SU-DHL-6 (cell line): ENCODE data around the gene ISY1.
"Not testable (repeated sequence)": the region's sequence is repeated elsewhere in the genome, so short reads cannot be mapped to it uniquely, and the experiment has no call there.

Experiments used
- EZH2phosphoT487 ChIP-seq: fragments of 200-600 bp; sonication (generic), shearing (Covaris generic); conservative IDR thresholded peaks from 2 replicates; pipeline ENCODE4 v1.6.1; 2018; ENCODE audit warnings: mild to moderate bottlenecking, antibody characterized with exemption, low read length, moderate library complexity, mixed read lengths
- TF ChIP-seq, protein P1 (sequence below): fragments of 200-600 bp; sonication (generic); IDR thresholded peaks from one replicate; pipeline ENCODE4 v1.5.1; 2017; ENCODE audit warnings: antibody characterized with exemption, mild to moderate bottlenecking, low read length, moderate library complexity; ENCODE audit not compliant: insufficient read depth, poor library complexity, severe bottlenecking

DNA sequence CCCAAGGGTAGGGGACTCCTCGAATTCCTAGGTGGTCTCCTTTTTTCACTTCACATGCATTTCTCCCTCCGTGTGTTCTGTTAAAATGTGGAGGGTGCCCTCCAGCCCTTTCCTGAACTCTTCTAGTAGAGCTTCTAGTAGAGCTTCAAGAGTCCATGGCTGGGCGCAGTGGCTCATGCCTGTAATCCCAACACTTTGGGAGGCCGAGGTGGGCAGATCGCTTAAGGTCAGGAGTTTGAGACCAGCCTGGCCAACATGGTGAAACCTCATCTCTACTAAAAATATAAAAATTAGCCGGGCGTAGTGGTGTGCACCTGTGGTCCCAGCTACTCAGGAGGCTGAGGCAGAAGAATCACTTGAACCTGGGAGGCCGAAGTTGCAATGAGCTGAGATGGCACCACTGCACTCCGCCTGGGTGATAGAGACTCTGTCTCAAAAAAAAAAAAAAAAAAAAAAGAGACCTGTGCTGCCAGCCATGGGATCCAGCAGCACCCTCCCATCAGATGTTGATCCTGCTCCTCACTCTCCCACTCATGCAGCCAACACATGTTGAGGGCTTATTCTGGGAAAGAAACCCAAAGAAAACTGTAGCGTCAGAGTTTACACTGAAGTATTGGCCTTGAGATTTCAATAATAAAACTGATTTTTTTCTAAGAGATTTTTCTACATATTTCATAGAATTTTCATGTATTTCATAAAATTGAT lies 49.6 kb downstream of the ISY1 start:
- TF ChIP-seq, protein P1, sequence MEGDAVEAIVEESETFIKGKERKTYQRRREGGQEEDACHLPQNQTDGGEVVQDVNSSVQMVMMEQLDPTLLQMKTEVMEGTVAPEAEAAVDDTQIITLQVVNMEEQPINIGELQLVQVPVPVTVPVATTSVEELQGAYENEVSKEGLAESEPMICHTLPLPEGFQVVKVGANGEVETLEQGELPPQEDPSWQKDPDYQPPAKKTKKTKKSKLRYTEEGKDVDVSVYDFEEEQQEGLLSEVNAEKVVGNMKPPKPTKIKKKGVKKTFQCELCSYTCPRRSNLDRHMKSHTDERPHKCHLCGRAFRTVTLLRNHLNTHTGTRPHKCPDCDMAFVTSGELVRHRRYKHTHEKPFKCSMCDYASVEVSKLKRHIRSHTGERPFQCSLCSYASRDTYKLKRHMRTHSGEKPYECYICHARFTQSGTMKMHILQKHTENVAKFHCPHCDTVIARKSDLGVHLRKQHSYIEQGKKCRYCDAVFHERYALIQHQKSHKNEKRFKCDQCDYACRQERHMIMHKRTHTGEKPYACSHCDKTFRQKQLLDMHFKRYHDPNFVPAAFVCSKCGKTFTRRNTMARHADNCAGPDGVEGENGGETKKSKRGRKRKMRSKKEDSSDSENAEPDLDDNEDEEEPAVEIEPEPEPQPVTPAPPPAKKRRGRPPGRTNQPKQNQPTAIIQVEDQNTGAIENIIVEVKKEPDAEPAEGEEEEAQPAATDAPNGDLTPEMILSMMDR = not testable (repeated sequence)
- not testable (repeated sequence) for TF ChIP-seq EZH2phosphoT487
